Fibroblast of villous mesenchyme (primary cell): ENCODE data around the gene SLC7A11. TPM values are rescaled to one million over a fixed set of nuclear protein-coding genes. Genes with fewer than 3 reads are reported as not detected.

Experiments used
- DNase-seq: peaks from one replicate; pipeline ENCODE4 v3.0.0-alpha.2; 2010; ENCODE audit warnings: low read depth
- H3K4me3 ChIP-seq: 2 replicates; pipeline ENCODE4 v1.5.1; 2011; ENCODE audit warnings: low read depth, mild to moderate bottlenecking, low read length
- CTCF ChIP-seq: IDR thresholded peaks from 2 replicates; pipeline ENCODE4 v1.5.1; 2012; ENCODE audit warnings: low read depth, mild to moderate bottlenecking, low read length; ENCODE audit not compliant: insufficient read depth
- total RNA-seq: library from RNA; depleted of rRNA; stranded (reverse); fragments of >200 nt; gene quantifications from 2 replicates; pipeline ENCODE4 v1.2.3, GENCODE V29; 2012

The SLC7A11 gene
- total RNA-seq, 1 donor, result 94.1 TPM

- DNase-seq, result no peak
- TF ChIP-seq CTCF, result no peak
- H3K4me3 ChIP-seq, result no peak overlapping the region
Measured at GRCh38 chr4:138230048-138230447, 12.1 kb downstream of the SLC7A11 start.

- no peak overlapping the region for H3K4me3 ChIP-seq
- no peak for DNase-seq
- no peak for TF ChIP-seq CTCF
Measured at GRCh38 chr4:138229160-138229559, 13.0 kb downstream of the SLC7A11 start.

GRCh38 chr4:138226351-138226750 lies 15.8 kb downstream of the SLC7A11 start:
- no peak for DNase-seq
- no peak for TF ChIP-seq CTCF
- no peak overlapping the region for H3K4me3 ChIP-seq

GRCh38 chr4:138225477-138225876 lies 16.7 kb downstream of the SLC7A11 start:
- no peak for DNase-seq
- TF ChIP-seq CTCF, result no peak
- H3K4me3 ChIP-seq, result no peak overlapping the region

- H3K4me3 ChIP-seq, result no peak overlapping the region
- no peak for TF ChIP-seq CTCF
- no peak for DNase-seq
Measured at GRCh38 chr4:138224614-138225013, 17.5 kb downstream of the SLC7A11 start.

- no peak for DNase-seq
- TF ChIP-seq CTCF, result no peak
- H3K4me3 ChIP-seq, result no peak overlapping the region
Measured at GRCh38 chr4:138223231-138223910, 18.8 kb downstream of the SLC7A11 start.

GRCh38 chr4:138222046-138222445 lies 20.1 kb downstream of the SLC7A11 start:
- H3K4me3 ChIP-seq, result no peak overlapping the region
- peak; percentile 90 for DNase-seq
- peak; percentile 27 for TF ChIP-seq CTCF
